ENCODE results near the gene PDK4.

- no peak for TF ChIP-seq EZH2 (IDR thresholded peaks at IDR 0.05; ENCODE audit: insufficient read depth, low read length)
- TF ChIP-seq CTCF (IDR thresholded peaks at IDR 0.05; ENCODE audit: insufficient read depth, low read depth, low read length), result no peak
Observed at GRCh38 chr7:95535662-95536061, 60.7 kb downstream of the PDK4 start.
